Adrenal gland (tissue), 5 donors: ENCODE results near the gene NME2.

ENCODE experiments used
- POLR2A ChIP-seq, 2 donors: fragments of 450-650 bp; IDR thresholded peaks; one replicate each; pipeline ENCODE4 v1.6.1; 2017; ENCODE audit warnings: antibody characterized with exemption in 2 of 2, mild to moderate bottlenecking in 2 of 2, moderate library complexity in 1 of 2
- TF ChIP-seq, protein P1 (sequence below), 6 experiments: fragments of 450-650 bp in 4 of 6; fragments of 200-600 bp in 2 of 6; sonication (generic) in 1 of 6; IDR thresholded peaks; 1 replicate in 5 of 6; 2 replicates in 1 of 6; pipeline versions ENCODE4 v1.5.1 to v1.8.0; 2016 to 2021; ENCODE audit warnings: antibody characterized with exemption in 6 of 6, mild to moderate bottlenecking in 2 of 6, moderate library complexity in 1 of 6
- donor health status: DM: no; HTN: no; CAD: no.

DNA sequence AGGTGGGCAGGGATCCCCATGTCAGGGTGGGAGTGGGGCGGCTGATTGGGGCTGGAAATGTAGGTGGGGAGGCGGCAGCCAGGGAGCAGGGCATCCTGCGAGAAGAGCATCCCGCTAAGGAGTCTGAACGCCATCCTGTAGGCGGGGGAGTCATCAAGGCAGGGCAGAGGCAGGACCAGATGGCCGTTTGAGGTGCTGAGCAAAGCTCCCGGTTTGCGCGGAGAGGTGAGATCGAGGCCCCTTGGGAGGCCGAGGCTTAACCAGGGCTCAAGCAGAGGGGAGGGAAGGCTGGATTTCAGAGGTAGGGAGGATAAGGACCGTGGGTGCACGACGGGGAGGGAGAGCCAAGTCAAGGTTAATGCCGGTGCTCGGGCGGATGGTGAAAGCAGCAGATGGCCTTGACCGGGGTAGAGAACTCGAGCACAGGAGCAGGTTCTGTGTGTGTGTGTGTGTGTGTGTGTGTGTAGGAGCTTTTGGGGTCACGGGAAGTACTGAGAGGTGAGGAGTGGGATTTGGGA lies 472 bp upstream of the NME2 start:
- TF ChIP-seq, protein P1, sequence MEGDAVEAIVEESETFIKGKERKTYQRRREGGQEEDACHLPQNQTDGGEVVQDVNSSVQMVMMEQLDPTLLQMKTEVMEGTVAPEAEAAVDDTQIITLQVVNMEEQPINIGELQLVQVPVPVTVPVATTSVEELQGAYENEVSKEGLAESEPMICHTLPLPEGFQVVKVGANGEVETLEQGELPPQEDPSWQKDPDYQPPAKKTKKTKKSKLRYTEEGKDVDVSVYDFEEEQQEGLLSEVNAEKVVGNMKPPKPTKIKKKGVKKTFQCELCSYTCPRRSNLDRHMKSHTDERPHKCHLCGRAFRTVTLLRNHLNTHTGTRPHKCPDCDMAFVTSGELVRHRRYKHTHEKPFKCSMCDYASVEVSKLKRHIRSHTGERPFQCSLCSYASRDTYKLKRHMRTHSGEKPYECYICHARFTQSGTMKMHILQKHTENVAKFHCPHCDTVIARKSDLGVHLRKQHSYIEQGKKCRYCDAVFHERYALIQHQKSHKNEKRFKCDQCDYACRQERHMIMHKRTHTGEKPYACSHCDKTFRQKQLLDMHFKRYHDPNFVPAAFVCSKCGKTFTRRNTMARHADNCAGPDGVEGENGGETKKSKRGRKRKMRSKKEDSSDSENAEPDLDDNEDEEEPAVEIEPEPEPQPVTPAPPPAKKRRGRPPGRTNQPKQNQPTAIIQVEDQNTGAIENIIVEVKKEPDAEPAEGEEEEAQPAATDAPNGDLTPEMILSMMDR (IDR thresholded peaks at IDR 0.05): no peak
- no peak for TF ChIP-seq POLR2A (IDR thresholded peaks at IDR 0.05)
